ENCODE results near the gene SAP30. TPM values are rescaled to one million over a fixed set of nuclear protein-coding genes. Genes with fewer than 3 reads are reported as not detected.
A peak's percentile ranks its signal among the peaks of the same experiment; 100 is the strongest.

The SAP30 gene
- polyA plus RNA-seq, 1 donor (not counting 4 experiments of a cell fraction or from before 2014, with no cell fraction given), result 12.9 TPM

DNA sequence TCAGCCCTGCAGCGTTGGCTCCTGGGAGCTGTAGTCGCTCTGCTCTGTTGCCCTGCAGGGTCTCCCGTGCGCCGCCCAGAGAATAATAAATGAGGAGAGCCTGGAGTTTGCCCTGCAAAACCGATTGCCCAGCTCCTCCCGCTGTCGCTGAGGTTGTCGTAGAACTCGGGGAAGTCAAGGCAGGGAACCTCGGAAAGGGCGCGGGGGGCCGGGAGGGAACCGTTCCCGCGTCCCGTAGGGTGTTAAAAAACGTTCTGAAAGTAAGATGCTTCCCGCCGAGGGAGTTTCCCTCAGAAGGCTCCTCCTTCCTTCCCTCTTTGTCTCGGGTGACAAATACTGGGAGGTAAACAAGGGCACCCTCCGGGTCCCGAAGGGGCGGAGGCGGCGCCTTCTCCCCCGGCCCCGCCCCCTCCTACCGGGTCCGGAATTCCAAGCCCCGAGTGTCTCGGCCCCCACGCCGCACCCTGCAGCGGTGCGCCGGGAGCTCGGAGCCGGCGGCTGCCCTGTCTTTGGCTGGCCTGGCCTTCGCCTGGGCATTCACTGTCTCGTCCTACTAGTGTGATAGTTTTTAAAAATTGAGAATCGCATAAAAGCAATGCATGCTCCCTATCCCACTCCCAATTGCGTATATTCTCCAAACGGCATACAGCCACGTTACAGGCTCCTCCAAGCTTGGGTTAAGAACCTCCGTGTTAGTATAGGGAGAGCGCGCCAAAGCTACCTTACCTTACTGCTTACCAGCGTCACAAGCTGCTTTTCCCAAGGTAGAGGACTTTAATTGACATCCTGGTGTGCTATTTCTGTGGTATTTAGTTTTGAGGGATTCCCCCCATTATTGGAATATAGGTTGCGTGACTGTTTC is 35.6 kb upstream of the SAP30 start:
- FAIRE-seq (peak; percentile 59), DNase-seq (ENCODE audit: low read depth, low spot score) (no peak)
- Histone ChIP-seq H3K4me2 (ENCODE audit: control insufficient read depth, extremely low read depth, insufficient read depth, low read depth, low read length) (peak overlapping the region; percentile 93), H3K4me3 (ENCODE audit: control insufficient read depth in 2 of 3, extremely low read depth in 1 of 3, insufficient read depth in 2 of 3, low read depth in 1 of 3, low read length in 3 of 3) (peak overlapping the region; percentile 85 to 98 (median 94)), H3K27me3 (ENCODE audit: control insufficient read depth, extremely low read depth, insufficient read depth, low read length) (no peaks in the 10 kb centered on the region), H4K20me1 (ENCODE audit: control insufficient read depth, extremely low read depth, insufficient read depth, low read length) (peaks cover 4% of the 10 kb centered on the region), H3K9ac (ENCODE audit: control insufficient read depth, extremely low read depth, insufficient read depth, low read length) (peak overlapping the region; percentile 98), H2AFZ (ENCODE audit: control insufficient read depth, low read length) (peak overlapping the region; percentile 99), H3K36me3 (ENCODE audit: control insufficient read depth in 2 of 2, extremely low read depth in 1 of 2, insufficient read depth in 2 of 2, low read length in 2 of 2) (peaks cover 0 to 13% of the 10 kb centered on the region in 2 experiments), H3K9me3 (ENCODE audit: control insufficient read depth, low read depth, low read length) (no peaks in the 10 kb centered on the region), H3K9me1 (ENCODE audit: control insufficient read depth, extremely low read depth, insufficient read depth, low read length) (no peaks in the 10 kb centered on the region), H3K27ac (ENCODE audit: control insufficient read depth, insufficient read depth, low read length) (peak overlapping the region; percentile 91), H3K4me1 (ENCODE audit: control insufficient read depth, extremely low read depth, insufficient read depth, low read length) (peaks cover 13% of the 10 kb centered on the region), H3K79me2 (ENCODE audit: control insufficient read depth, insufficient read depth, low read length) (peaks cover 18% of the 10 kb centered on the region)
- dilution Hi-C loops (cut with MboI; ENCODE audit: extremely low pct_ligation_motif_present, low sequenced_read_pairs), result no loop called here
- TF ChIP-seq EZH2 (IDR thresholded peaks at IDR 0.05; ENCODE audit: low read length), result no peak
- TF ChIP-seq, protein P1, sequence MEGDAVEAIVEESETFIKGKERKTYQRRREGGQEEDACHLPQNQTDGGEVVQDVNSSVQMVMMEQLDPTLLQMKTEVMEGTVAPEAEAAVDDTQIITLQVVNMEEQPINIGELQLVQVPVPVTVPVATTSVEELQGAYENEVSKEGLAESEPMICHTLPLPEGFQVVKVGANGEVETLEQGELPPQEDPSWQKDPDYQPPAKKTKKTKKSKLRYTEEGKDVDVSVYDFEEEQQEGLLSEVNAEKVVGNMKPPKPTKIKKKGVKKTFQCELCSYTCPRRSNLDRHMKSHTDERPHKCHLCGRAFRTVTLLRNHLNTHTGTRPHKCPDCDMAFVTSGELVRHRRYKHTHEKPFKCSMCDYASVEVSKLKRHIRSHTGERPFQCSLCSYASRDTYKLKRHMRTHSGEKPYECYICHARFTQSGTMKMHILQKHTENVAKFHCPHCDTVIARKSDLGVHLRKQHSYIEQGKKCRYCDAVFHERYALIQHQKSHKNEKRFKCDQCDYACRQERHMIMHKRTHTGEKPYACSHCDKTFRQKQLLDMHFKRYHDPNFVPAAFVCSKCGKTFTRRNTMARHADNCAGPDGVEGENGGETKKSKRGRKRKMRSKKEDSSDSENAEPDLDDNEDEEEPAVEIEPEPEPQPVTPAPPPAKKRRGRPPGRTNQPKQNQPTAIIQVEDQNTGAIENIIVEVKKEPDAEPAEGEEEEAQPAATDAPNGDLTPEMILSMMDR (optimal IDR thresholded peaks at IDR 0.05 in 1 of 3, IDR thresholded peaks at IDR 0.05 in 1 of 3, conservative IDR thresholded peaks at IDR 0.05 in 1 of 3; ENCODE audit: extremely low read depth in 1 of 3, insufficient read depth in 2 of 3, low read length in 3 of 3), result no peak

GRCh38 chr4:173337463-173337862 is 33.3 kb upstream of the SAP30 start:
- no peaks in the 10 kb centered on the region for H3K27me3 ChIP-seq (ENCODE audit: control insufficient read depth, extremely low read depth, insufficient read depth, low read length)
- no peak overlapping the region for H3K4me3 ChIP-seq (ENCODE audit: control insufficient read depth in 2 of 3, extremely low read depth in 1 of 3, insufficient read depth in 2 of 3, low read depth in 1 of 3, low read length in 3 of 3)
- no peak overlapping the region for H3K9ac ChIP-seq (ENCODE audit: control insufficient read depth, extremely low read depth, insufficient read depth, low read length)
- no peak for FAIRE-seq
- peaks cover 11% of the 10 kb centered on the region for H3K79me2 ChIP-seq (ENCODE audit: control insufficient read depth, insufficient read depth, low read length)
- dilution Hi-C loops (cut with MboI; ENCODE audit: extremely low pct_ligation_motif_present, low sequenced_read_pairs), result no loop called here
- TF ChIP-seq, protein P1 (optimal IDR thresholded peaks at IDR 0.05 in 1 of 3, IDR thresholded peaks at IDR 0.05 in 1 of 3, conservative IDR thresholded peaks at IDR 0.05 in 1 of 3; ENCODE audit: extremely low read depth in 1 of 3, insufficient read depth in 2 of 3, low read length in 3 of 3), result no peak
- no peak for TF ChIP-seq EZH2 (IDR thresholded peaks at IDR 0.05; ENCODE audit: low read length)
- H3K4me2 ChIP-seq (ENCODE audit: control insufficient read depth, extremely low read depth, insufficient read depth, low read depth, low read length), result no peak overlapping the region
- no peaks in the 10 kb centered on the region for H3K9me3 ChIP-seq (ENCODE audit: control insufficient read depth, low read depth, low read length)
- DNase-seq (ENCODE audit: low read depth, low spot score), result no peak
- H3K9me1 ChIP-seq (ENCODE audit: control insufficient read depth, extremely low read depth, insufficient read depth, low read length), result no peaks in the 10 kb centered on the region
- no peak overlapping the region for H2AFZ ChIP-seq (ENCODE audit: control insufficient read depth, low read length)
- peaks cover 4% of the 10 kb centered on the region for H4K20me1 ChIP-seq (ENCODE audit: control insufficient read depth, extremely low read depth, insufficient read depth, low read length)
- H3K36me3 ChIP-seq (ENCODE audit: control insufficient read depth in 2 of 2, extremely low read depth in 1 of 2, insufficient read depth in 2 of 2, low read length in 2 of 2), result peaks cover 0 to 7% of the 10 kb centered on the region in 2 experiments
- no peak overlapping the region for H3K27ac ChIP-seq (ENCODE audit: control insufficient read depth, insufficient read depth, low read length)
- H3K4me1 ChIP-seq (ENCODE audit: control insufficient read depth, extremely low read depth, insufficient read depth, low read length), result peaks cover 8% of the 10 kb centered on the region

All from keratinocyte (primary cell).